HL-60 (cell line): ENCODE data around the gene POP4.

Experiments used
- GABPA ChIP-seq: IDR thresholded peaks from 2 replicates; pipeline ENCODE4 v1.6.1; 2012; ENCODE audit warnings: low read depth
- POLR2AphosphoS5 ChIP-seq: IDR thresholded peaks from 2 replicates; pipeline ENCODE4 v1.6.1; 2012; ENCODE audit warnings: low read depth
- SPI1 ChIP-seq: IDR thresholded peaks from 2 replicates; pipeline ENCODE4 v1.6.1; 2012; ENCODE audit warnings: low read depth, mild to moderate bottlenecking, borderline replicate concordance
- TF ChIP-seq, protein P1 (sequence below): IDR thresholded peaks from one replicate; pipeline ENCODE4 v1.5.1; 2011; ENCODE audit warnings: low read length, control low read depth, inconsistent platforms; ENCODE audit not compliant: insufficient read depth
- TF ChIP-seq, protein P2 (sequence below): IDR thresholded peaks from 2 replicates; pipeline ENCODE4 v1.6.1; 2012; ENCODE audit warnings: low read depth; ENCODE audit not compliant: insufficient replicate concordance

DNA sequence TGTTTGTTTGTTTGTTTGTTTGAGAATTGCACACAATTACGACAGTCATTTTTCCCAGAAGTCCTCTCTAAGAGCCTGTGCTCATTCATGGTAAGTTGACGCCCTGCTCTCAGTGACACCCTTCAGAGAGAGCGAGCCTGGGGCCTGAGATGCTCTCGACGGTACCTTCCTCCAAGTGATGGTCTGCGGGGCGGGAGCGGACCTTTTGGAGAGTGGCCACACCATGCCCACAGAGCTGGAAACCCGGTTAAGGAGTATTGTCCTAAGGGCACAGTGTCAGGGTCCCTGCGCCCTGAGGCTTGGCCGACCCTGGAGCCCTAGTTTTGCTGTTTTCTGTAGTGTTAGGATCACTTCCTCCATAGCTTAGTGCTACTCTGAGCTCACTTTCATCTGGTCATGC, 3.6 kb downstream of the POP4 start:
- TF ChIP-seq, protein P1, sequence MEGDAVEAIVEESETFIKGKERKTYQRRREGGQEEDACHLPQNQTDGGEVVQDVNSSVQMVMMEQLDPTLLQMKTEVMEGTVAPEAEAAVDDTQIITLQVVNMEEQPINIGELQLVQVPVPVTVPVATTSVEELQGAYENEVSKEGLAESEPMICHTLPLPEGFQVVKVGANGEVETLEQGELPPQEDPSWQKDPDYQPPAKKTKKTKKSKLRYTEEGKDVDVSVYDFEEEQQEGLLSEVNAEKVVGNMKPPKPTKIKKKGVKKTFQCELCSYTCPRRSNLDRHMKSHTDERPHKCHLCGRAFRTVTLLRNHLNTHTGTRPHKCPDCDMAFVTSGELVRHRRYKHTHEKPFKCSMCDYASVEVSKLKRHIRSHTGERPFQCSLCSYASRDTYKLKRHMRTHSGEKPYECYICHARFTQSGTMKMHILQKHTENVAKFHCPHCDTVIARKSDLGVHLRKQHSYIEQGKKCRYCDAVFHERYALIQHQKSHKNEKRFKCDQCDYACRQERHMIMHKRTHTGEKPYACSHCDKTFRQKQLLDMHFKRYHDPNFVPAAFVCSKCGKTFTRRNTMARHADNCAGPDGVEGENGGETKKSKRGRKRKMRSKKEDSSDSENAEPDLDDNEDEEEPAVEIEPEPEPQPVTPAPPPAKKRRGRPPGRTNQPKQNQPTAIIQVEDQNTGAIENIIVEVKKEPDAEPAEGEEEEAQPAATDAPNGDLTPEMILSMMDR, result no peak
- no peak for TF ChIP-seq POLR2AphosphoS5
- TF ChIP-seq, protein P2, sequence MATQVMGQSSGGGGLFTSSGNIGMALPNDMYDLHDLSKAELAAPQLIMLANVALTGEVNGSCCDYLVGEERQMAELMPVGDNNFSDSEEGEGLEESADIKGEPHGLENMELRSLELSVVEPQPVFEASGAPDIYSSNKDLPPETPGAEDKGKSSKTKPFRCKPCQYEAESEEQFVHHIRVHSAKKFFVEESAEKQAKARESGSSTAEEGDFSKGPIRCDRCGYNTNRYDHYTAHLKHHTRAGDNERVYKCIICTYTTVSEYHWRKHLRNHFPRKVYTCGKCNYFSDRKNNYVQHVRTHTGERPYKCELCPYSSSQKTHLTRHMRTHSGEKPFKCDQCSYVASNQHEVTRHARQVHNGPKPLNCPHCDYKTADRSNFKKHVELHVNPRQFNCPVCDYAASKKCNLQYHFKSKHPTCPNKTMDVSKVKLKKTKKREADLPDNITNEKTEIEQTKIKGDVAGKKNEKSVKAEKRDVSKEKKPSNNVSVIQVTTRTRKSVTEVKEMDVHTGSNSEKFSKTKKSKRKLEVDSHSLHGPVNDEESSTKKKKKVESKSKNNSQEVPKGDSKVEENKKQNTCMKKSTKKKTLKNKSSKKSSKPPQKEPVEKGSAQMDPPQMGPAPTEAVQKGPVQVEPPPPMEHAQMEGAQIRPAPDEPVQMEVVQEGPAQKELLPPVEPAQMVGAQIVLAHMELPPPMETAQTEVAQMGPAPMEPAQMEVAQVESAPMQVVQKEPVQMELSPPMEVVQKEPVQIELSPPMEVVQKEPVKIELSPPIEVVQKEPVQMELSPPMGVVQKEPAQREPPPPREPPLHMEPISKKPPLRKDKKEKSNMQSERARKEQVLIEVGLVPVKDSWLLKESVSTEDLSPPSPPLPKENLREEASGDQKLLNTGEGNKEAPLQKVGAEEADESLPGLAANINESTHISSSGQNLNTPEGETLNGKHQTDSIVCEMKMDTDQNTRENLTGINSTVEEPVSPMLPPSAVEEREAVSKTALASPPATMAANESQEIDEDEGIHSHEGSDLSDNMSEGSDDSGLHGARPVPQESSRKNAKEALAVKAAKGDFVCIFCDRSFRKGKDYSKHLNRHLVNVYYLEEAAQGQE, result no peak
- no peak for TF ChIP-seq GABPA
- no peak for TF ChIP-seq SPI1
